ENCODE results near the gene SERPINB13.
"Not testable (repeated sequence)": the region's sequence is repeated elsewhere in the genome, so short reads cannot be mapped to it uniquely, and the experiment has no call there.

The SERPINB13 gene

GRCh38 chr18:63590373-63590772 lies 3.2 kb downstream of the SERPINB13 start:
- DNase-seq (ENCODE audit: low spot score): no peak

DNA sequence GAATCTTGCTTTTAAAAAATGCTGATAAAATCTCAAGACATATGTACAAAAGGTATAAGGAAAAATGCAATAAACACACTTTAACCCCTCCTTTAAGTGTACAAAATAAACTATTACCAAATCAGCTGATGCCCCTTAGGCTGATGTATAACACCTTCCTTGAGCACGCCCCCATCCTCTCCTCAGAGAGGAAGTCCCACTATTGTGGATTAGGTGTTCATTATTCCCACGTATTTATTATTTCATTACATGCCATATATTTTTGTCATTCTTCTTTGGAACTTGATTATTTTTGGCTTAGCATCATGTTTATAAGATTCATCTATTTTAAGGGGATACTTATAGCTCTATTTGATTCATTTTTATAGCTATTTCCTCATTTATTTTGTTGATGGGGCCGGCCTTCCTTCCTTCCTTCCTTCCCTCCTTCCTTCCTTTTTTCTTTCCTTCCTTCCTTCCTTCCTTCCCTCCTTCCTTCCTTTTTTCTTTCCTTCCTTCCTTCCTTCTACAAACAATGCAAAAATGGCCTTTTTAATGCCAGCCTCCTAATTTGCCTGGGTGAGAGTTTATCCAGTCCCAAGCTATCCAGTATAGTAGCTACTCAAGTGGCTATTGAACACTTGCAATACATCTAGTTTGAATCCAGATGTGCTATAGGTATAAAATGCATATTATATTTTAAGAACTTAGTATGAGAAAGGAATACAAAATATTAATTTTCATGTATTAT lies 4.0 kb downstream of the SERPINB13 start:
- no peak for DNase-seq (ENCODE audit: low spot score)

DNA sequence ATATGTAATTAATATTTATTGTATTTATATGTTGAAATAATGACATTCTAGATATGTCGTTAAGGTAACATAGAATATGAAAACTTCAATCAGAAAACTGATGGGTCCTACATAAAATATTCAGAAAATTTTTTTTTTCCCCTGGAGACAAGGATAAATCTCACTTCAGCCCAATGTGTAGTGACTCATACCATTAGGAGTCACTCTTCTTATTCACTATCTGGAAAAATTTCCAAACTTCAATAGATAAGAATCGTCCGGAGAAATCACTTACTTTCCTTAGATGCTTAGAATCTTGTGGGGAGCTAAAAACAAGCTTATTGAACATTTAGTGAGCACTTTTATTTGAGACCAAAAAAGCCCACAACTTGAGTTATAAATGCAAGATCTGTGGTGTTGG lies 4.6 kb downstream of the SERPINB13 start:
- DNase-seq (ENCODE audit: low spot score): no peak

GRCh38 chr18:63592471-63592870 lies 5.3 kb downstream of the SERPINB13 start:
- DNase-seq (ENCODE audit: low spot score): no peak

- no peak for DNase-seq (ENCODE audit: low spot score)
Observed at GRCh38 chr18:63596964-63597363, 9.8 kb downstream of the SERPINB13 start.

GRCh38 chr18:63603355-63603754 lies 16.2 kb downstream of the SERPINB13 start:
- DNase-seq (ENCODE audit: low spot score): no peak

GRCh38 chr18:63603772-63604171 lies 16.6 kb downstream of the SERPINB13 start:
- DNase-seq (ENCODE audit: low spot score): no peak

GRCh38 chr18:63604791-63605567 lies 17.8 kb downstream of the SERPINB13 start:
- no peak for DNase-seq (ENCODE audit: low spot score)

DNA sequence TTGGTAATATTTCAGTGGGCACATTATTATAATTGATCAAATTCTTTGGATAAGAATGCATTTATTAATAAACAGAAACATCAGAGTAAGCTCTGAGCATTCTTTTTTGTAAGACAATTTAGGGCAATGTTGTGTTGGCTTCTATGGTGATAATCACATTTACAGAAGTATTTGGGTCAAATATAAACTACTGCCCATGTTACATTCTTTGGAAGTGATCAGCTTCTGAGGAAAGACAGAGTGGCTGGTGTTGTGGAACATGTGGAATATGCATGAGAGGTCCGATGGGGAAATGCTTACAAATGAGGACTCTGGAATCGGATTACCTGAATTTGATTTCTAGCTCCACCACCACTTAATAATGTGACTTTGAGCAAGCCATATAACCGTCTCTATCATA lies 19.4 kb downstream of the SERPINB13 start:
- DNase-seq (ENCODE audit: low spot score): no peak

DNA sequence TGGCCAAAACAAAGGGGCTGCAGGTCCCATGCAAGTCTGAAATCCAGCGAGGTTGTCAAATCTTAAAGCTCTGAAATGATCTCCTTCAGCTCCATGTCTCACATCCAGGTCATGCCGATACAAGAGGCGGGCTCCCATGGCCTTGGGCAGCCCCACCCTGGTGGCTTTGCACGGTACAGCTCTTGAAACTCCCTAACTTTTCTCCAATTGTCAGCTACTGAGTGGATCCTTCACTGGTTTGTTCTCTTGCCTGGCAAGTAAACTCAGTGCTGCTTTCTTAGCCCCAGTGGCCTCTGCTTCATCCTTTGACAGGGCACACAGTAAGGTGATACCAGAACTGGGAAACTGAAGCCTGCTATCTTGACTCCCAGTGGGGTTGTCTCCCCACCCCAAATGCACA lies 26.3 kb downstream of the SERPINB13 start:
- no peak for DNase-seq (ENCODE audit: low spot score)

GRCh38 chr18:63617049-63617914 lies 30.1 kb downstream of the SERPINB13 start:
- no peak for DNase-seq (ENCODE audit: low spot score)

DNA sequence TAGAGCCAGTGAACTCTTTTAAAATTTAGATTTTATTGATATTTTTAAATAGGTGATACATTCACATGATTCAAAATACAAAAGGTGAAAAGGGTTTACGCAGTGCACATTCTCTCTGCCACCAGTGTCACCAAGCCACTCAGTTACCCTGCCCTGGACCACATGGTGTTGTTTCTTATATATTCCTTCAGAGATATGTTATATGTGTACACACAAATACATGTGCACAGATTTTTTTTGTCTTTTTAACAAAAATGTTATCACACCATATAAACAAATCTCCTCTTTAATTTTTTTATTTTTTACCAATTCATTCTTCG lies 30.7 kb downstream of the SERPINB13 start:
- DNase-seq (ENCODE audit: low spot score): no peak

GRCh38 chr18:63619661-63620060 lies 32.5 kb downstream of the SERPINB13 start:
- no peak for DNase-seq (ENCODE audit: low spot score)

DNA sequence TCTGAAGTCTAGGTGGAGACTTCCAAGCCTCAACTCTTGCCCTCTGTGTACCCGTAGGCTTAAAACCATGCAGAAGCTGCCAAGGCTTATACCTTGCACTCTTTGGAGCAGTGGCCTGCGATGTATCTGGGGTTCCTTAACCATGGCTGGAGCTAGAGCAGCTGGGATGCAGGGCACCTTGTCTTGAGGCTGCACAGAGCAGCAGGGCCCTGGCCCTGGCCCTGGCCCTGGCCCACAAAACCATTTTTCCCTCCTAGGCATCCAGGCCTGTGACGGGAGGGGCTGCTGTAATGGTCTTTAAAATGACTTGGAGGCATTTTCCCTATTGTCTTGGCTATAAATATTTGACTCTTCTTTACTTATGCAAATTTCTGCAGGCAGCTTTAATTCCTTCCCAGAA lies 37.7 kb downstream of the SERPINB13 start:
- DNase-seq (ENCODE audit: low spot score): no peak

DNA sequence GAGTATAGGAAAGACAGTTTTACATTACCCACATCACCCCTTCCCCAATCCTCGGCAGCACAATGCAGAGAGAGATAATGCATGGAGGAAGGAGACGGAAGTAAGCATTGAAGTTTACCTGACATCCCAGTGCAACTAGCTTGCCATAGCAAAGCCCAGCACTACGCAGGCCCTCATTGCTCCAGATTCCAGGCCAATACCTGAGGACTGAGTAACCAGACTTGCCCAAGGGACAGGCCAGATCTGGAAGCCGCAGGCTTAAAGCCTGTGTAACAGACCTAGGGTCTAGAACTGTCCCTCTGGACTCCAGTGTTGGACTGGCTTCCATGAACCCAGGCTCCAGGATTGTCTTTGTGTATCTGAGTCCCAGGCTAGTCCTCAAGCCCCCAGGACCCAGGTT lies 39.3 kb downstream of the SERPINB13 start:
- DNase-seq (ENCODE audit: low spot score): no peak

GRCh38 chr18:63627819-63628218 lies 40.7 kb downstream of the SERPINB13 start:
- no peak for DNase-seq (ENCODE audit: low spot score)

DNA sequence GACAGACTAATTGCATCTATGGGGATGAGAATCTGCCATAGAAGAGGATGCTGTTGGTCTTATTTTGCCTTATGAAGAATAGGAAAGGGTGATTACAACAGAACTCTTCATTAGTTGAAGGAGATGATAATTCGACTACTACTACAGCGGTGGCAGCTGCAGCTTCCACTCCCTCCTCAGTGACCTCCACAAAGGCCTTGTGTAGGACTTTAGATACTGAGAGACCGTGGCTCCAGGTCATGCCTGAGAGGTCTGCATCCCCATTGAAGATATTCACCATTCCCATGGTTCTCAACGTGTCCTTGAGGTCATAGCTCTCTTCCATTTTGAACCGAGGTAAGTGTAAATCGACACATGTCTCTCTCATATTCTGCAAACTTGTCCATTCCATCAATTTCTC lies 50.6 kb downstream of the SERPINB13 start:
- no peak for DNase-seq (ENCODE audit: low spot score)

DNA sequence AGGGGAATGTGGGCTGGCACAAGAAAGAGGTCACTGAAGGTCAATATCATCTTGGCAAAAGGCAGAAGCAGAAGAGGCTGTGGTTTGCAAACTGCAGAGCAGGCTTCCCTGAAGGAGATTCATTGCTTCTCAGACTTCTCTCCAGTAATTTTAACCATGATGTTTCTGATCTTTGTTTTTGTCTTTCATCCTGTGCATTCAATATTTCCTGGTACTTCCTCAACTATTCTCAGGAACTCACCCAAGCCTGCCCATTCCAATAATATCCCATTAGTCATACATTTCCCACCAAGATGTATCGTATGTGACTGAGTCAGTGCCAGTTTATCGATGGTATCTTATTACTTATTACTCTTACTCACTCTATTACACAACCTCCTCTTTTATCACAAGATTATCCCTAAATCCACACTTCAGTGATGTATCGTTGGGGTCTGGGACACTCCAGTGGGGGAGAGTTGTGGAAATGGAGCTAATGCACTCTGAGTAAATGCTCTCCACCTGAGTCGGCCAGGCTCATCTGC lies 54.1 kb downstream of the SERPINB13 start:
- DNase-seq (ENCODE audit: low spot score): not testable (repeated sequence)

- not testable (repeated sequence) for DNase-seq (ENCODE audit: low spot score)
Observed at GRCh38 chr18:63642668-63643356, 55.7 kb downstream of the SERPINB13 start.

- not testable (repeated sequence) for DNase-seq (ENCODE audit: low spot score)
Observed at GRCh38 chr18:63644142-63644541, 57.0 kb downstream of the SERPINB13 start, which contains the start of gene SERPINB4. SERPINB4 (minus strand) TSS chr18:63644256; CDS start chr18:63643577, 679 bp downstream.

DNA sequence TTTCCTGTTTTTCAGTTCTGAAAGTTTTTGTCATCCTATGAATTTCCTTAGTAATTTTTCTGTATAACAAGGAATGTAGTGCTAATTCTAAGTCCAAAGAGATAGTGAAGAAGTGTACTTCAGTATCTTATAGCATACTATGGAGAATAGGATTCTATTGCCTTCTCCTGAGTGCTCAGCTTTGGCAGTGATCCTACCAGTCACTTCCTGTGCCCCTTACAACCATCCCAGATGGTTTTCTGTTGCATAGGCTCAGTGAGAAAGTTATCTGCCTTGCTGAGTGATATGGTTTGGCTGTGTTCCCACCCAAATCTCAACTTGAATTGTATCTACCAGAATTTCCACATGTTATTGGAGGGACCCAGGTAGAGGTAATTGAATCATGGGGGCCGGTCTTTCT lies 57.6 kb downstream of the SERPINB13 start:
- DNase-seq (ENCODE audit: low spot score): not testable (repeated sequence)

- no peak for DNase-seq (ENCODE audit: low spot score)
Observed at GRCh38 chr18:63646936-63647335, 59.8 kb downstream of the SERPINB13 start.
